HG03103 (cell line): ENCODE results near the gene AFAP1.

Source experiments
- ATAC-seq: cut with Tn5 transposase; IDR thresholded peaks from one replicate; pipeline ENCODE4 v1.9.1; 2021; ENCODE audit warnings: low read depth; ENCODE audit not compliant: unreplicated experiment

AFAP1 gene

DNA sequence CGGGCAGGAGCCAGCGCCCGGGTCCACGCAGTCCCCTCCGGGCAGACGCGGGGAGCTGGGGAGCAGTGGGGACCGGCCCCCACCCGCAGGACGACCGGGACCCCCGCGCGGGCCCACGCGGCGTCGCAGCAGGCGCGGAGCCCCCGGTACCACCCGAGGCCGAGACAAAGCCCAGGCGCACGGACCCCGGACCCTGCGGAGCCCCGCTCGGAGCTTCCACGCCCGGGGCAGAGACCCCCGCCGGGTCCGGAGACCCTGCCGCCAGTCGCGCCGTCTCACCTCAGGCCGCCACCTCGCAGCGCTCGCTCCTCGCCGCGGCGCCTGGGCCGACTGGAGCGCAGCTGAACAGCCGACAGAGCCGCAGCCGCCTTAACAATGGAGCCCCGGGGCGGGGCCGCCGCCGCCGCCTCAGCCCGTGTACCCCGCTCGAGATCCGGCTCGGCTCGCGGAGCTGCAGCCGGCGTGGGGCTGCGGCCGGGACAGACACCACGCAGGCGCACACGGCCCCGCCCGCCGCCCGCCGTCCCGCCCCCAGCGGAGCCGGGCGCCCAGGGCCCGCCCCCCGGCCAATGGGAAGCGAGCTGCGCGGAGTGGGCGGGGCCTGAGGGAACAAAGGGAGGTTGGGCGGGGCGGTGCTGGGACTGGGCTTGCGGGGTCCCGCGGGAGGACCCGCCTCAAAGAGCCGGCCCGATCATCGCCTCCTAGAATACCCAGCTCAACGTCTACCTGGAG is at the start of gene AFAP1:
AFAP1 (minus strand) TSS at position 485 of the 732 bp plus-strand sequence. CDS start 67,783 bp downstream, outside the sequence.
- ATAC-seq, result peak; percentile 93

GRCh38 chr4:7988437-7988836 is 48.8 kb upstream of the AFAP1 start:
- ATAC-seq, result no peak

GRCh38 chr4:7987148-7987989 is 47.7 kb upstream of the AFAP1 start:
- peak; percentile 66 for ATAC-seq

- no peak for ATAC-seq
Measured at GRCh38 chr4:7985891-7986441, 46.3 kb upstream of the AFAP1 start.

DNA sequence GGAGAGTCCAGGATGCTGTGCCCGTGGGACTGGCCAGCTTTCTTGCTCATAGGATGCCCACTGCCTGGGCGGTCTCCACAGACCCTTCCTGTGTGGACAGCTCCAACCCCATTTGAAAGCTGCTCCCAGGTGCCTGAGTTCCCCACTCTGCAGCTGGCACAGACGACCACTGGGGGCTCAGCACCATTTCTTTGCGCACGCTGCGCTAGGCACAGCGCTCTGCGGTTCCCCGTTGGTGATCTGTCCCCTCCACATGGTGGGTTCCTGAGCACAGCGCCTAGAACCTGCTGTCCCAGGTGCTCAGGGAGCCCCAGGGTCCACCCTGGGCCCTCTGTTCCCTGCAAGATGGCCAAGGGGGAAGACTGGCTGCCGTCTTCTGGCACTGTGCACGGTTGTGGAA is 45.4 kb upstream of the AFAP1 start:
- no peak for ATAC-seq

GRCh38 chr4:7984286-7984925 is 44.7 kb upstream of the AFAP1 start:
- no peak for ATAC-seq

DNA sequence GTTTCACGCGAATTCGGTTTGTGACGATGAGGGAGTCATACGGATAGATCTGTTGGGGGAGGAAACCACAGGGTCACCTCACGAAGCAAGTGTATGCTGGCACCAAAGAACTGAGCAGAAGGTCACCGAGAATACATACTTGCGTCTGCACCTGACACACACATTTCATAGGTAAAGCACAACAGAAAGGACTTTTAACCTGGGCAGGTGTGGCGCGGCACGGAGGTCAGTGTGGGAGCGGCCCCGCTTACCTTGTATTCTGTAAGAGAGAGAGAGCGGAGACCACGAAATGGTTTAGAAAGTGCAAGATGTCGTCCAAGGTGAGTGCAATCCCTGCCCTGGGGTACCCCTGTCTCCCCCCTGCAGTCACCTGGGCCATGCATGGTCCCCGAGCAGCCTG is 43.6 kb upstream of the AFAP1 start:
- ATAC-seq, result no peak

DNA sequence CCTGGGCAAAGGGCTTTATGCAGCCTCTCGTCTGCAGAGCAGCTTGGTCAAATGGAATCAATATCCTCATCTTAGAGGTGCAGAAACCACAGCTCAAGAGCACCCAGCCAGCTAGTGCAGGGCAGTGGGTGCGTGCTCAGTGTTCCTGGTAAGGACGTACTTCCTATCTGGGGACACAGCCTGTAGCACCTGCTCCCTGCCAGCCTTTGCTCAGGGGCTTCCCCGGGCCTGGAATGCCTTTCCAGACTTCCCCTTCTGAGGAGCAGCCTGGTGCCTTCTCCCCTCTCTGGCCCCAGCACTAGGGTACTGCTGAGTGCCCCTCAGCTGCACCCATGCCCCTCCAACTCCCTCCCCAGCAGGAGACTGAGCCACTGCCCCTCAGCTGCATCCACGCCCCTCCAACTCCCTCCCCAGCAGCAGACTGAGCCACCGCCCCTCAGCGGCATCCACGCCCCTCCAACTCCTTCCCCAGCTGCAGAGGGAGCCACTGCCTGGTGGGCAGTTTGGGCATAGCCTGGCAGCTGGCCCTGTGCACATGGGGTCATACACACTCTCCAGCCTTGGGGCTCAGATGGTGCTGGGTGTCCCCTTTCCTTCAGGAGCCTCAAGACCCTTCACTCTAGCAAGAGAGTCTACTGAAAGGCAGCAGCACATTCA is 42.2 kb upstream of the AFAP1 start:
- ATAC-seq, result no peak

- ATAC-seq, result no peak
Measured at GRCh38 chr4:7980036-7980435, 40.4 kb upstream of the AFAP1 start.

DNA sequence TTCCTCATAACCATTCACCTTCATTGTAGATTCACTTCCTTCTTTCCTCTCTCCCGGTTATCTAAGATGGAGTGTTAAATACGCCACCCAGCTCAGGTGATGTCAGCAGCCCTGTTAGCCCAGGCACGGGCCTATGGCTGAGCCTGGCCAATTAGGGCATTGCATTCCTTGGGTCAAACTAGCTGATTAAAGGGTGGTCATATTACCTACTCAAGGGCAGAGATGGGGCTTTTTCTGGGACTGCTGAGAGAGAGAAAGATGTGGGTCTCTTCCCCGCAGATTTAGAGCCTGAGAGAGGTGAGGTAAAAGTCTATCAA is 39.9 kb upstream of the AFAP1 start:
- ATAC-seq, result no peak

DNA sequence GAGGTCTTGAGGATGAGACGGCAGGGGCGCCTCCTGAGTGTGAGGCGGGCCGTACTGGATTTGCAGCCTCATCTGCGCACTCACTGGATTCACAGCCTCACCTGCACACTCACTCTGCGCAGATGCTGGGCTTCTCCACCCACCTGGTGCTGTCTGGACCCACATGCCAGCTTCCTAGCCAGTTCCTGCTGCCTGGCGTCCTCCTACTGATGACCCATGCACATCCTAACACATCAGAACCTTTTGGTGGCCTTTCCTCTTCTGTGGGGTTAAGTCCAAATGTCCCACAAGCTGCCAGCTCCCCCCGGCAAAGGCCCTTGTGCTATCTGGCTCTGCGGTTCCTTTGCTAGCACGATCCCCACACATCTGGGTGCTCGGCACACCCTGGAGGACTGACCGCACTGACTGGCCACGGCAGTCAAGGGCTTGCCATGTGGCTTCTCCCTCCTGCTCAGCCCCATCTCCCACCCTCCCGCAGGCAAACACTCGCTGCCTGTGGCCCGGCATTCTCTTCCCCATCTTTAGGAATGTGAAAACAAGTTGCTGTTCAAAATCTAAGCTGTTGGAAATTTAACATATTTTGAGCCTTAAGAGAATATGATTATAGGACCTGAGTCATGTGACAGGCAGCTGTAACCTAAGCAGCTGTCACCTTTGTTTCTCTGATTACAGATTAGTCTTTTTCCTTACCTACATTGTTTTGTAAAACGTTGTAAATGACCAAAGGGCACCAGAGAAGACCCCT is 39.4 kb upstream of the AFAP1 start:
- no peak for ATAC-seq

DNA sequence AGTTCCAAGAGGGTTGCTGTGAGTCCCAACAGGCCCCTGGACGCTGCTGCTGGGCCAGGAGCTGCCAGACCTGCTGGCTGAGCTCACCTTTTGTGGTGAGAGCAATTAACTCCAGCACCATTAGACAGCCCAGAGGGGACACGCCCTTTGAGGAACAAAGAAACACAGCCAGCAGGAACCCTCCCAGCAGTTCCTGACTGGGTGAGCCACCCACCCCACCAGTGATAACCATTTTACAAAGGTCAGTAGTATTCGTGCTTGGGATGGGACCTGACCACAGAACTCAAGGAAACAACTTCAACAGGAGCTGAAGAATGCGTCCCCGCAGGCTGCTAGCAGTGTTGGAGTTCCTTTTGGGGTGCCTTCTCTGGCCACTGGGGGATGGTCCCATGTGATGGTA is 38.8 kb upstream of the AFAP1 start:
- no peak for ATAC-seq

- ATAC-seq, result no peak
Measured at GRCh38 chr4:7976634-7977033, 37.0 kb upstream of the AFAP1 start.

- ATAC-seq, result no peak
Measured at GRCh38 chr4:7976025-7976424, 36.4 kb upstream of the AFAP1 start.

DNA sequence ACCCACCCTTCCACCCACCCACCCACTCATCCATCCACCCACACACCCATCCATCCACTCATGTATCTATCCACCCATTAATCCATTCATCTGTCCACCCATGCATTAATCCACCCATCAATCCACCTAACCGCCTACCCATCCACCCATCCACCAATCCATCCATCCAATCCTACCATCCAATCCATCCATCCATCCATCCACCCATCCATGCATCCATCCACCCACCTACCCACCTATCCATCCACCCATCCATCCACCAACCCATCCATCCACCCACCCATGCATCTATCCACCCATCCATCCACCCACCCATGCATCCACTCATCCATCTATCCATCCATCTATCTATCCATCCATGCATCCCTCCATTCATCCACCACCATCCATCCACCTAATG is 34.8 kb upstream of the AFAP1 start:
- ATAC-seq, result no peak

GRCh38 chr4:7973545-7973981 is 33.9 kb upstream of the AFAP1 start:
- no peak for ATAC-seq

DNA sequence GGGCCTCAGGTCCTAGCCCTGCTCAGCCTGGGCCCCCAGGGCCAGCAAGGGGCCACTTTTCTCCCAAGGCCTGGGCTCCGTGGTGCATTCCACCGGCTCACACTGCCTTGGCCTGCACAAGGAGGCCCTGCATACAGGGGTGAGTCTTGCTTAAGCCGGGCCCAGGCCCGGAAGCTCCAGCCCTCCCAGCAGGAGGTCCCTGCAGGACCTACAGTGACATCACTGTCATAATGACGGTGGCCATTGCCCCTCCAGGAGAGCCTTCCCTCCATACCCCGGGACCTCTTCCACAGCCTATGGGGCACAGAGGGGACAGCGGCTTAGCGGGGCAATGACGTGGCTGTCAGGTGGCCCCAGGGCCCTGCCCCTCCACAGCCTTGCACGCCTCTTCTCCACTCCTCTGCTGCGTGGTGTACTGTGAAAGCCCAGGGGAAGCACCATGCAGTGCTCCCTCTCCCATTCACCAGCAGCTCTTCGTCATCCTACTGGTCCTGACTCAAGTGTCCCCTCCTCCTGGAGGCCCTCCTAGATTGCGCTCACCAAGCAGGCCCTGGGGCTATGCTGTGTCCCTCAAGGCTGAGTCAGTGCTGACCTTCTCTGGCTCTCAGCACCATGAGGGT is 32.3 kb upstream of the AFAP1 start:
- ATAC-seq, result no peak

- ATAC-seq, result no peak
Measured at GRCh38 chr4:7971159-7971631, 31.5 kb upstream of the AFAP1 start.

DNA sequence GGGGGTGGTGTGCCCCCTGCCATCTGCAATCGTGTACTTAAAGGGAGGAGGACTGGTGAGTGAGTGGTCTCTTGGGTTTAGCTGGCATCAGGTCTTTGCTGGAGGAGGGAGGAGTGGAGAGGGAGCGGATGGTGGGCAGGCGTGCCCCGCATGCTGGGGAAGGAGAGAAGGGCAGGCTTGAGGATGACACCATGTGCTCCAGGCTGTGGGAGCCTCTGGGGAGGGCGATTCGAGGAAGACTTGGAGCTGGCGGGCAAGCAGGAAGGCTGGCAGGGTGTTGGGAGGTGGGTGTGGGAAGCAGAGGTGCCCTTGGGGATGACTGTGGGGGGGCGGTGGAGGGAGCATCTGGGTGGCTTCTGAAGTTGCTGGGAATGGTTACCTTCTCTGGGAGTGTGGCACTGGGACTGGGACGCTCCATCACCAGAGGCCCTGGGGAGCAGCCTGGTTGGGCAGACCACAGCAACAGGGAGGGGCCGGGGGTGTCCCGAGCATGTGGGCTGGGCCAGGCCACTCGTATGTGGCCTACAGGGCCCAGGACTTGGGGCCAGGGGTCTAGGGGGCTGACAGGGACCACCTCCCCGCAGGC is 30.8 kb upstream of the AFAP1 start:
- ATAC-seq, result no peak
